HCT116 (cell line): ENCODE results near the gene DAPK1. TPM values are rescaled to one million over a fixed set of nuclear protein-coding genes. Genes with fewer than 3 reads are reported as not detected.

Experiments used
- ATAC-seq: fragments of 200-7000 bp; cut with Tn5 transposase; 2 replicates; pipeline ENCODE4 v1.9.1; 2020; ENCODE audit warnings: mild to moderate bottlenecking, moderate library complexity
- BruUV-seq: library from RNA; stranded (reverse); fragments of 400-500 nt; replicated peaks from 2 replicates; lab custom pipeline; 2021; lab: Mats Ljungman, UMichigan
- CTCF ChIA-PET: fragments of 300-600 bp; sonication (Branson Sonifier 250); formaldehyde crosslinking; loops from one replicate; lab custom pipeline; 2021; ENCODE audit warnings: antibody characterized with exemption; lab: Charles Lee
- POLR2A ChIA-PET: fragments of 300-600, 350-600 bp; sonication (Branson Sonifier 250); formaldehyde crosslinking; loops from one replicate; lab custom pipeline; 2021; ENCODE audit warnings: antibody characterized with exemption; lab: Charles Lee
- RAD21 ChIA-PET, 2 experiments: fragments of 300-600 bp; sonication (Branson Sonifier 250); formaldehyde crosslinking; loops; one replicate each; lab custom pipeline; 2023; ENCODE audit warnings: low total read pairs in 2 of 2; ENCODE audit not compliant: uncharacterized antibody in 2 of 2, unreplicated experiment in 2 of 2, low non-redundant PET in 1 of 2; lab: Charles Lee
- DNase-seq: peaks from one replicate; pipeline ENCODE4 v3.0.0-alpha.2; 2010; ENCODE audit warnings: low read depth, low spot score
- H2AFZ ChIP-seq: fragments of 200-600 bp; shearing (Covaris generic), sonication (generic); 2 replicates; pipeline ENCODE4 v1.6.1; 2017; ENCODE audit warnings: low read depth, mixed run types, mixed read lengths, antibody characterized with exemption, low read length; ENCODE audit not compliant: poor library complexity, severe bottlenecking
- H3K27ac ChIP-seq: 2 replicates; pipeline ENCODE4 v1.5.1; 2012; ENCODE audit warnings: low read depth, low read length
- H3K27me3 ChIP-seq: fragments of 200-600 bp; sonication (generic); 2 replicates; pipeline ENCODE4 v1.6.1; 2016; ENCODE audit warnings: mixed run types, low read length, mixed read lengths; ENCODE audit not compliant: insufficient read depth
- H3K36me3 ChIP-seq, 2 experiments: fragments of 200-500 bp in 1 of 2; fragments of 200-600 bp in 1 of 2; sonication (Bioruptor generic) in 1 of 2; sonication (generic) in 1 of 2; 2 replicates each; pipeline versions ENCODE4 v1.5.1 to v1.6.1; 2014 to 2016; ENCODE audit warnings: low read length in 2 of 2, inconsistent platforms in 1 of 2, mixed read lengths in 1 of 2, mixed run types in 1 of 2; ENCODE audit not compliant: insufficient read depth in 2 of 2, control insufficient read depth in 1 of 2
- H3K4me1 ChIP-seq, 2 experiments: fragments of 200-600 bp in 1 of 2; sonication (generic) in 1 of 2; 2 replicates each; pipeline versions ENCODE4 v1.5.1 to v1.6.1; 2012 to 2017; ENCODE audit warnings: low read length in 2 of 2, inconsistent platforms in 1 of 2, mild to moderate bottlenecking in 1 of 2, mixed read lengths in 1 of 2, mixed run types in 1 of 2, moderate library complexity in 1 of 2; ENCODE audit not compliant: insufficient read depth in 2 of 2, control insufficient read depth in 1 of 2
- H3K4me2 ChIP-seq: fragments of 200-600 bp; sonication (generic); 2 replicates; pipeline ENCODE4 v1.6.1; 2017; ENCODE audit warnings: mixed run types, low read length, mixed read lengths
- H3K4me3 ChIP-seq, 2 experiments: fragments of 200-600 bp in 1 of 2; sonication (generic) in 1 of 2; replicated peaks in 1 of 2; 2 replicates each; pipeline ENCODE4 v1.5.1; 2011 to 2016; ENCODE audit warnings: low read length in 2 of 2, control low read depth in 1 of 2, low read depth in 1 of 2, mild to moderate bottlenecking in 1 of 2, mixed read lengths in 1 of 2, mixed run types in 1 of 2
- H3K79me2 ChIP-seq: fragments of 200-600 bp; sonication (generic); 2 replicates; pipeline ENCODE4 v1.6.1; 2017; ENCODE audit warnings: mild to moderate bottlenecking, mixed run types, low read length, moderate library complexity, mixed read lengths; ENCODE audit not compliant: insufficient read depth
- H3K9ac ChIP-seq: fragments of 200-600 bp; sonication (generic); 2 replicates; pipeline ENCODE4 v1.6.1; 2016; ENCODE audit warnings: low read length, mixed read lengths
- H3K9me2 ChIP-seq: fragments of 200-600 bp; sonication (generic), shearing (Covaris generic); 2 replicates; pipeline ENCODE4 v1.6.1; 2017; ENCODE audit warnings: mixed run types, mild to moderate bottlenecking, moderate library complexity; ENCODE audit not compliant: insufficient read depth
- H3K9me3 ChIP-seq, 2 experiments: fragments of 200-500 bp in 1 of 2; fragments of 200-600 bp in 1 of 2; sonication (Bioruptor generic) in 1 of 2; sonication (generic) in 1 of 2; 2 replicates each; pipeline ENCODE4 v1.6.1; 2014 to 2017; ENCODE audit warnings: low read length in 2 of 2, mixed read lengths in 2 of 2, inconsistent platforms in 1 of 2, low read depth in 1 of 2, mild to moderate bottlenecking in 1 of 2, mixed run types in 1 of 2, moderate library complexity in 1 of 2; ENCODE audit not compliant: control insufficient read depth in 1 of 2, insufficient read depth in 1 of 2
- H4K20me1 ChIP-seq: fragments of 200-600 bp; sonication (generic), shearing (Covaris generic); 2 replicates; pipeline ENCODE4 v1.6.1; 2017; ENCODE audit warnings: mixed run types, mild to moderate bottlenecking, moderate library complexity; ENCODE audit not compliant: insufficient read depth
- CEBPB ChIP-seq: IDR thresholded peaks from 2 replicates; pipeline ENCODE4 v1.6.1; 2012; ENCODE audit warnings: low read depth
- CTCF ChIP-seq, 3 experiments: fragments of 200-600 bp in 1 of 3; sonication (generic) in 1 of 3; IDR thresholded peaks in 2 of 3; conservative IDR thresholded peaks in 1 of 3; 2 replicates each; pipeline ENCODE4 v1.5.1; 2012 to 2017; ENCODE audit warnings: low read depth in 2 of 3, low read length in 2 of 3, antibody characterized with exemption in 1 of 3, borderline replicate concordance in 1 of 3, control low read depth in 1 of 3, mild to moderate bottlenecking in 1 of 3, mixed read lengths in 1 of 3, mixed run types in 1 of 3, moderate library complexity in 1 of 3; ENCODE audit not compliant: insufficient read depth in 1 of 3
- EGR1 ChIP-seq: IDR thresholded peaks from 2 replicates; pipeline ENCODE4 v1.6.1; 2012; ENCODE audit warnings: low read depth
- EZH2 ChIP-seq: fragments of 200-600 bp; sonication (generic); IDR thresholded peaks from 2 replicates; pipeline ENCODE4 v1.6.1; 2017; ENCODE audit warnings: antibody characterized with exemption, mixed run types
- EZH2phosphoT487 ChIP-seq: fragments of 200-600 bp; IDR thresholded peaks from 2 replicates; pipeline ENCODE4 v1.6.1; 2018; ENCODE audit warnings: antibody characterized with exemption, borderline replicate concordance
- POLR2A ChIP-seq: IDR thresholded peaks from 2 replicates; pipeline ENCODE4 v1.7.0; 2011; ENCODE audit warnings: borderline replicate concordance; ENCODE audit not compliant: insufficient read depth, insufficient read length; ENCODE audit errors: extremely low read depth
- RAD21 ChIP-seq: IDR thresholded peaks from 2 replicates; pipeline ENCODE4 v1.6.1; 2012; ENCODE audit warnings: low read depth, mild to moderate bottlenecking
- SIN3A ChIP-seq: IDR thresholded peaks from 2 replicates; pipeline ENCODE4 v1.6.1; 2012; ENCODE audit warnings: low read depth
- SP1 ChIP-seq: IDR thresholded peaks from 2 replicates; pipeline ENCODE4 v1.6.1; 2012; ENCODE audit warnings: low read depth
- SRF ChIP-seq: IDR thresholded peaks from 2 replicates; pipeline ENCODE4 v1.6.1; 2012; ENCODE audit warnings: low read depth
- TCF7L2 ChIP-seq: IDR thresholded peaks from 2 replicates; pipeline ENCODE4 v1.7.0; 2011; ENCODE audit warnings: borderline replicate concordance, inconsistent platforms; ENCODE audit not compliant: insufficient read depth, insufficient read length; ENCODE audit errors: extremely low read depth
- ZBTB33 ChIP-seq: IDR thresholded peaks from 2 replicates; pipeline ENCODE4 v1.6.1; 2011; ENCODE audit warnings: mild to moderate bottlenecking, low read length, moderate library complexity; ENCODE audit not compliant: insufficient replicate concordance; ENCODE audit errors: extremely low read depth
- ZFX ChIP-seq: fragments of 450-650 bp; IDR thresholded peaks from 2 replicates; pipeline ENCODE4 v1.6.1; 2017
- ZNF274 ChIP-seq: fragments of 200-500 bp; sonication (Bioruptor generic); IDR thresholded peaks from 2 replicates; pipeline ENCODE4 v1.6.1; 2014; ENCODE audit warnings: mild to moderate bottlenecking, low read depth, low read length, inconsistent platforms
- intact Hi-C: fragments of 100-400 bp; cut with micrococcal nuclease; formaldehyde crosslinking; loops from 2 replicates; pipeline ENCODE4 v1.10.0; 2022
- total RNA-seq: library from RNA; stranded (reverse); gene quantifications from one replicate; pipeline ENCODE4 v1.2.1, GENCODE V29; 2021; ENCODE audit not compliant: unreplicated experiment

The DAPK1 gene
- total RNA-seq, 1 experiment from 2014 or later = 5.6 TPM

DNA sequence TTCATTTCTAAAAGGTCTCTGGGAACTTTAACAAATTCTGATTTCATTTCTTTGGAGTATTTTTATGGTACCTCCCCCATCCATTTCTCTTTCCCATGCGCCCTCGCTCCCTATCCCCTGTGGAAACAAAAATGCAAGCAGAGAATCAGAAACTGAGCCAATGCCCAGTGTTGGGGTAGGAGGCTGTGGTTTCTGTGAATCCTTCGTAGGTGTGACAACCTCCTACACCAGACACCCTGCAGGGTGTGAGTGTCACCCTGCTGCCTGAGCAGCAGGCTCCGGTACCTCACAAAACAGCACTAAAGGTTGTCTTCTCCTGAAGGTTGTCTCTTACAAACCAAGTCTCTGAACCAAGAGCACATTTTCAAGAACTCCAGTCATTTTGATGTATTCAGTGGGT lies 124.4 kb downstream of the DAPK1 start:
- no peaks in the 10 kb centered on the region for H4K20me1 ChIP-seq
- H3K4me2 ChIP-seq = no peak overlapping the region
- H3K4me3 ChIP-seq = no peak overlapping the region
- ChIA-PET CTCF (no interaction called here), POLR2A (no interaction called here), RAD21 (no interaction called here)
- no peak overlapping the region for H3K27ac ChIP-seq
- no peak for ATAC-seq
- H2AFZ ChIP-seq = no peak overlapping the region
- no peaks in the 10 kb centered on the region for H3K79me2 ChIP-seq
- H3K36me3 ChIP-seq = no peaks in the 10 kb centered on the region
- no TSS peak for BruUV-seq
- no peaks in the 10 kb centered on the region for H3K9me3 ChIP-seq
- intact Hi-C loops = no loop called here
- no peaks in the 10 kb centered on the region for H3K9me2 ChIP-seq
- H3K27me3 ChIP-seq = no peaks in the 10 kb centered on the region
- H3K4me1 ChIP-seq = no peaks in the 10 kb centered on the region
- no peak for DNase-seq
- TF ChIP-seq EZH2phosphoT487 = no peak
- TF ChIP-seq SRF = no peak
- no peak overlapping the region for H3K9ac ChIP-seq

DNA sequence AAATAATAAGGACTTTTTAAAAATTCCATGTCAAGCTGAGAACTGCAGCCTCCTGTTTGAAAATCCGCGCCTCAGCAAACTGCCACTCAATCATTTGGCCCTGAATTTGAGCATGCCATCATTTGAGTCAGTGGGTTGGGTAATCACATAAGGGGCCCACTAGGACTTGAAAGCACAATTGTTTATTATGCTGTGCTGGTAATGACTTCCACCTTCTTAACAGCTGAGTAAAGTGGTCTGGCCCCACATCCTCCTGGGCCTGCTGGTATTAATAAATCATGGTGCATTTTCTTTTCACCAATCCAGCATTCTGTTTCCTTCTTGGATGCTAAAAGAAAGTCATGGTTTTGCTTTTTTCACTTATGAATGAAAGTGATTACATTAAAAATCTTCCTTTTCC lies 125.3 kb downstream of the DAPK1 start:
- POLR2A ChIA-PET = no interaction called here
- no TSS peak for BruUV-seq

More for the DNA sequence above, 125.3 kb downstream of the DAPK1 start:
- Histone ChIP-seq H3K9ac (no peak overlapping the region), H3K27me3 (no peaks in the 10 kb centered on the region), H2AFZ (no peak overlapping the region), H3K4me3 (no peak overlapping the region), H4K20me1 (no peaks in the 10 kb centered on the region), H3K79me2 (no peaks in the 10 kb centered on the region), H3K4me1 (no peaks in the 10 kb centered on the region), H3K9me2 (no peaks in the 10 kb centered on the region), H3K9me3 (no peaks in the 10 kb centered on the region), H3K27ac (no peak overlapping the region), H3K4me2 (no peak overlapping the region), H3K36me3 (no peaks in the 10 kb centered on the region)
- DNase-seq (no peak), ATAC-seq (no peak)
- no peak for TF ChIP-seq SP1
- no peak for TF ChIP-seq TCF7L2
- TF ChIP-seq CTCF (IDR thresholded peaks at IDR 0.05 in 2 of 3, conservative IDR thresholded peaks at IDR 0.05 in 1 of 3; ENCODE audit: borderline replicate concordance in 1 of 3, insufficient read depth in 1 of 3, low read depth in 2 of 3, low read length in 2 of 3) = no peak
- no peak for TF ChIP-seq CEBPB
- TF ChIP-seq ZNF274 = no peak
- TF ChIP-seq ZFX = no peak
- no peak for TF ChIP-seq EGR1
- TF ChIP-seq SIN3A = no peak
- no peak for TF ChIP-seq POLR2A
- no peak for TF ChIP-seq ZBTB33
- no peak for TF ChIP-seq RAD21
- no peak for TF ChIP-seq SRF
- TF ChIP-seq EZH2 = no peak
- intact Hi-C loops = no loop called here
- RAD21 ChIA-PET = no interaction called here
- CTCF ChIA-PET = no interaction called here
